Ishikawa (cell line): ENCODE measurements around the gene SCFD2.

ENCODE experiments used
- CEBPB ChIP-seq: IDR thresholded peaks from 2 replicates; pipeline ENCODE4 v1.6.1; 2012
- CREB1 ChIP-seq: IDR thresholded peaks from 2 replicates; pipeline ENCODE4 v1.6.1; 2012; ENCODE audit warnings: low read depth

GRCh38 chr4:53089936-53090729, 275.7 kb downstream of the SCFD2 start:
- TF ChIP-seq CREB1 (no peak), CEBPB (no peak)
